GM19023 (cell line): Measurements from ENCODE around the gene CCDC81.
"Not testable (repeated sequence)": the region's sequence is repeated elsewhere in the genome, so short reads cannot be mapped to it uniquely, and the experiment has no call there.

Source experiments
- ATAC-seq: cut with Tn5 transposase; IDR thresholded peaks from one replicate; pipeline ENCODE4 v1.9.1; 2021; ENCODE audit warnings: mild to moderate bottlenecking, moderate library complexity; ENCODE audit not compliant: unreplicated experiment

CCDC81 gene

GRCh38 chr11:86374586-86374985 is at the start of gene CCDC81:
TSS of gene CCDC81 (plus strand) at chr11:86374887. CDS start at chr11:86375164, 277 bp downstream.
- no peak for ATAC-seq

GRCh38 chr11:86335131-86335767 is 39.4 kb upstream of the CCDC81 start:
- no peak for ATAC-seq

DNA sequence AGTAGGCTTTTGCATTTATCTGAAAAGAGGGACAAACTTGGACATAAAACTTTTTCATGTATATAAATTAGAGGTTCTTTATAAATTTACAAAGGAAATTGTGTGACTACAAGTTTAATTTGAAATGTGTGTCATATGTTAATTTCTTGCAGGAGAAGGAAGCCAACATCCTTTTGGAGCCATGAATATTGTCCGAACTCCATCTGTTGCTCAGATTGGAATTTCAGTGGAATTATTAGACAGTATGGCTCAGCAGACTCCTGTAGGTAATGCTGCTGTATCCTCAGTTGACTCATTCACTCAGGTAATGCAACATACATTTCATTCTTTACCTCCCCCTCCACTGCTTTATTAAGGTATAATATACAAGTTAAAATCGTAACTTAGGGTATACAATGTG is 37.5 kb upstream of the CCDC81 start:
- ATAC-seq, result no peak

DNA sequence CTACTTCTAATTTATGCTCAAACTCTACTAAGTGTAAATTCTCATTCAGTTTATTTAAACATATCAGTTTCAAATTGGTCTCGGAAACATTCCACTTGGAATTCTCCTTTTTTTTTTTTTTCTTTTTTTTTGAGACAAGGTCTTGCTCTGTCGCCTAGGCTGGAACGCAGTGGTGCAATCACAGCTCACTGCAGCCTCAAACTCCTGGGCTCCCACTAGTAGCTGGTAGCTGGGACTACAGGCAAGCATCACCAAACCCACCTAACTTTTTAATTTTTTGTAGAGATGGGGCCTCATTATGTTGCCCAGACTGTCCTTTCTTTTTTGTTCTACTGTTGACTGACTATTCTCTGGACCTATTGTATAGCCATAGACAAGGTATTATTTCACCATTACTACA is 33.3 kb upstream of the CCDC81 start:
- ATAC-seq, result no peak

DNA sequence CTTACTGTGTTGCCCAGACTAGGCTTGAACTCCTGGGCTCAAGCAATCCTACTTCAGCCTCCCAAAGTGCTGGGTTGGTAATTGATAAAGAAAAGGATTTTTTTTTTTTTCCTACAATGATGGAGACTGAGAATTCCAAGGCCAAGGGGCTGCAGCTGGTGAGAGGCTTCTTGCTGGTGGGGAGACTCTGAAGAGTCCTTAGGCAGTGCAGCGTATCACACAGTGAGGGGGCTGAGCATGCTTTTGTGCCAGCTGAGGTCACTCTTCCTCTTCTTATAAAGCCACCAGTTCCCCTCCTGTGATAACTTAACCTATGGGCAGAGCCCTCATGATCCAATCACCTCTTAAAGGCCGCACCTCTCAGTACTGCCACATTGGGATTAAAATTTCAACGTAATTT is 28.2 kb upstream of the CCDC81 start:
- ATAC-seq, result no peak

DNA sequence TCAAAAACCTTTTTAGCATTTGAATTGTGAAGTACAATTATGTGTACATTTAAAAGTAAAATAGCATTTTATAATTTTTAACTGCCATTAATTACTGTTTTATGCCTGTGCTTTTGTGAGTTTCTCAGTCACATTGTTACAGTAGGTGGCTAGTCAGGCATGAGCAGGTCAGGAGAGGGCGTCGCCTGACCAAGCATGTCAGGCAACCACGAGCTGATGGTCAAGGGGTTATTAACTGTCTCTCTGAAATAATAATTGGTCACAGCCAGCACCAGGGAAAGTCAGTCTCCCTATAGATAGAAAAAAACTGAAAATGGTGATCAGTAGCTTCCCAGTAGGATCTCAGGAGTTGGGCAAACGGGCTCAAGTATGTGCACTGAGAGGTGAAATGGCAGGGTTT is 19.4 kb upstream of the CCDC81 start:
- ATAC-seq, result no peak

- not testable (repeated sequence) for ATAC-seq
These were observed 17.3 kb upstream of the CCDC81 start for GRCh38 chr11:86357412-86357811.

DNA sequence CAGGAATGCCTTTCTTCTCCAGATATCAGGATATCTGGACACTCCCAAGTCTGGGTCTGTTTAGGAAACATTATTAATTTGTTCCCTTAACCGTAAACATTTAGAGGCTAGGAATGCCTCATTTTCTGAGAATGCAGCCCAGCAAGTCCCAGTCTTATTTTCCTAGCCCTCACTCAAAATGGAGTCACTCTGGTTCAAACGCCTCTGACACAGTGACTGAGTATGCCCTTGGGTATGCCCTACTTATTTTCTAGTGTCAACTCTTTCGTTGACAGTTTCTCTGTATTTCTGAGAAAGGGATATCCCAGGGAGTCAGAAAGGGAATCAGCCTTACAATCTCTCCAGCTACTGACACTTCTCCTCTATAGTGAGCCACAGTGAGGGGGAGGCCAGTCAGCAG is 16.0 kb upstream of the CCDC81 start:
- ATAC-seq, result no peak

GRCh38 chr11:86360775-86361395 is 13.8 kb upstream of the CCDC81 start:
- no peak for ATAC-seq

DNA sequence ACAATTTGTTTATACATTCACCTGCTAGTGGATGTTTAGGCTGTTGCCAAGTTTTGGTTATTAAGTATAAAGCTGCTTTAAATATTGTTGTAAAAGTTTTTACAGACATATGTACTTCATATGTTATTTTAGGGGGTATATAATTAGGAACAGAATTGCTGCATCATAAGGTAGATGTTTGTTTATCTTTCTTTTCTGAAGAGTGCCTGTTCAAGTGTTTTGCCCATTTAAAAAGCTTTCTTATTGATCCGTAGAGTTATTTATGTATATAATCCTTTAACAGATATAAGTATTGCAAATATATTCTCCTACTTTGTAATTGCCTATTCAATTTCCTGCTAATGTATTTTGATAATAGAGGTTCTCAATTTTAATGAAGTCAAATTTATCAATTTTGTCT is 11.3 kb upstream of the CCDC81 start:
- ATAC-seq, result no peak

DNA sequence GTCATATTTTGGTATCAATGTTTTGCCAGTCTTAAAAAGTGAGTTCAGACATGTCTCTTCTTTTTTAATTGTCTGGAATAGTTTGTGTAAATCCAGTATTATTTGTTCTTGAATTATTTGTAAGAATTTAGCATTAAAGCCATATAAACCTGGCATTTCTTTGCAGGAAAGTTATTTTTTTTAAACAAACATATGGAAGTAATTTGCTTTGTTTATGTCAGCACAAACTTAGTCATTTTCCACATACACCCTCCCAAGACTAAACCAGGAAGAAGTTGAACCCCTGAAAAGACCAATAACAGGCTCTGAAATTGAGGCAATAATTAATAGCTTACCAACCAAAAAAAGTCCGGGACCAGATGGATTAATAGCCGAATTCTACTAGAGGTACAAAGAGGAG is 9.1 kb upstream of the CCDC81 start:
- ATAC-seq, result no peak

- ATAC-seq, result no peak
These were observed 5.0 kb upstream of the CCDC81 start for GRCh38 chr11:86369668-86370067.

- no peak for ATAC-seq
These were observed 4.5 kb upstream of the CCDC81 start for GRCh38 chr11:86370171-86370570.

DNA sequence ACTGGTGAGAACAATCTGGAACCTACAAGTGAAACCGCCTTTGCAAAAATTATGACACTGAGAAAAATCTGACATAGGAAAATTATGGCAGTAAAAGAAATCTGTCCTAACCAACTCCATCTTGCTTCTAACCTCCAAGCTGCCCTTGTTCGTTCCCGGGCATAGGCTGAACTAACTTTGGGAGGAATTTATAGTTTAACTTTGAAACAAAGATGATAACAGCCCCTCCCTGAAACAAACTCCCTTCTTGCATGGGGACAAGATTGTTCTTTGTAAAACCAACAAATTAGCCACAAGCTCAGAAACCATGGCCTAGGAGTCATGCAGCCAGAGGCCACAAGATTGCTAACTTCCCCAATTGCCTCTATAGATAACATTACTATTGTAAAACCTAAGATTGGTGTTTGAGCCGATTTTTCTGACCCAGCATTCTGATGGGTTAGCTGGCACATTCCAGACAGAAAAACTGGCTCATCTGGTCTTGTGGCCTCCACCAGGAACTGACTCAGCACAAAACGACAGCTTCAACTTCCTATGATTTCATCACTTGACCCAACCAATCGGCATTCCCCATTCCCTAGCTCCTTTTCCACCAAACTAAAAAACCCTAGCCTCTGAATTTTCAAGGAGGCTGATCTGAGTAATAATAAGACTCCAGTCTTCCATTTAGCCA is 3.6 kb upstream of the CCDC81 start:
- ATAC-seq, result no peak

DNA sequence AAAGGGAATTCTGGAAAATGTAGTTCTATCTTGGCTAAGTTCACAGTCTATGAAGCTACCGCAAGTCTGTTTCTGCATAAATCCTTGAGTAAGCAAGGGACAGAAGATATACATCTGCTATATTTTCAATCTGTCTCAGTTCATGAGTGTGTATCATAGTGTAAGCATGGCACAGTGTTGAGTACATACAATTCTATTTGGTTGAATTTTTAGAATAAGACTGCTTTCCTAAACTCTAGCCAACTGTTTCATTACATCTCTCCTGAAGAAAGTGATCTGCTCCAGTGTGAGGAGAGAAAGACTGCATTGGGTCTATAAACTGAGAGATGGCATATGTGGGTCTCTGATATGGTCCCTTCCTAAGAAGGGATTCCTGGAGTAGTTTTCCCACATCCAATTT is 2.6 kb upstream of the CCDC81 start:
- no peak for ATAC-seq

DNA sequence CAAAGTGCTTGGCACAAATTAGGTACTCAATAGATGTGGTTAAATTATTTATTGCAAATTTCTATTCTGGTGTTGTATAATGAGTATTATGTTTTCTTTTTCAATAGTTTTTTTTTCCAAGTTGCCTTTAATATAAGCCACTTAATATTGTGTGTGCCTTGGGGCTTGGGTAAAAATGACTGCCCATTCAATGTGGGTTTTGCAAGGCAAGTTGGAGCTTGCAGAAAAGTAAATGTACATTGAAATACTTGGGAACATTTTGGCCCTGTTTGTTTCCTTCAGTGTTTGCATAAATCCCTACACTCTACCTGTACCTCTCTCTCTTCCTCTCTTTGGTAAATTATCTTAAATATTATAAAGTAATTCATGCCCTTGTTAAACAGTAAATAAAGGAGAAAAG is 2.1 kb upstream of the CCDC81 start:
- no peak for ATAC-seq

DNA sequence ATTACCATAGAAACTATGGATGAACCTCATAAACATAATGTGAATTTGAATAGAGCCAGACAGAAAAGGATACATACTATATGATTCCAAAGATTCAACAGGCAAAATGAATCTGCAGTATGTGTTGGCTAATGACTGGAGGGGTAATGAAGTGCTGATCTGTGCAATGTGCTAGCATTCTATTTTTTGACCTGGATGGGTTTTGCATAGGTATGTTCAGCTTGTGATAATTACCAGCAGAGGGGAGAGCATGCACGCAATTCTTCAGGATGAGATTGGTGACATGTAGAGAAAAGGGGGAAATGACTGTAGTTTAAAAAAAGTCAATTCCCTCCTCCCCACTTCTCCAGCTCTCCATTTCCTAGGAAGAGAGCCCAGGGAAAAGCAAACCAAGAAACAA is 618 bp upstream of the CCDC81 start:
- no peak for ATAC-seq

- ATAC-seq, result no peak
These were observed 3.3 kb downstream of the CCDC81 start for GRCh38 chr11:86377972-86378371.

DNA sequence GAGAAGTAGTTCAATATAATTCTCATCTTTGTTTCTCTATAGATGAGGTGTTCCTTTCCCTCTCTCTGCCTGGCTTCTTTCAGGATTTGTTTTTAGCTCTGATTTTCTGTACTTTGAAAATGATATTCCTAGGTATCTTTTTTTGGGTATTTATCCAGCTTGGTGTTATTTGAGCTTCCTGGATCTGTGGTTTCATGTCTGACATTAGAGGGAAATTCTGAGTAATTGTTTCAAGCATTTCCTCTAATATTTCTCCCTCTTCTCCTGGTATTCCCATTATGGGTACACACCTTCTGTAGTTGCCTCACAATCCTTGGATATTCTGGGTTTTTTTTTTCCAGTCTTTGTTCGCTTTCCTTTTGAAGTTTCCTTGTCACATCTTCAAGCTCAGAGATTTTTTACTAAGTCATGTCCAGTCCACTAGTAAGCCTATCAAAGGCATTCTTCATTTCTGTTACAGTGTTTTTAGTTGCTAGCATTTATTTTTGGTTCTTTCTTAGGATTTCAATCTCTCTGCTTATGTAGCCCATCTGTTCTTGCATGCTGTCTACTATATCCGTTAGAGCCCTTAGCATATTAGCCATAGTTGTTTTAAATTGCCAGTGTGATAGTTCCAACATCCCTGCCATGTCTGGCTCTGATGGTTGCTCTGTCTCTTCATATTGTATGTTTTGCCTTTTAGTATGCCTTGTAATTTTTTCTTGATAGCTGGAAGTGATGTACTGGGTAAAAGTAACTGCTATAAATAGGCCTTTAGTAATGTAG is 5.8 kb downstream of the CCDC81 start:
- no peak for ATAC-seq

DNA sequence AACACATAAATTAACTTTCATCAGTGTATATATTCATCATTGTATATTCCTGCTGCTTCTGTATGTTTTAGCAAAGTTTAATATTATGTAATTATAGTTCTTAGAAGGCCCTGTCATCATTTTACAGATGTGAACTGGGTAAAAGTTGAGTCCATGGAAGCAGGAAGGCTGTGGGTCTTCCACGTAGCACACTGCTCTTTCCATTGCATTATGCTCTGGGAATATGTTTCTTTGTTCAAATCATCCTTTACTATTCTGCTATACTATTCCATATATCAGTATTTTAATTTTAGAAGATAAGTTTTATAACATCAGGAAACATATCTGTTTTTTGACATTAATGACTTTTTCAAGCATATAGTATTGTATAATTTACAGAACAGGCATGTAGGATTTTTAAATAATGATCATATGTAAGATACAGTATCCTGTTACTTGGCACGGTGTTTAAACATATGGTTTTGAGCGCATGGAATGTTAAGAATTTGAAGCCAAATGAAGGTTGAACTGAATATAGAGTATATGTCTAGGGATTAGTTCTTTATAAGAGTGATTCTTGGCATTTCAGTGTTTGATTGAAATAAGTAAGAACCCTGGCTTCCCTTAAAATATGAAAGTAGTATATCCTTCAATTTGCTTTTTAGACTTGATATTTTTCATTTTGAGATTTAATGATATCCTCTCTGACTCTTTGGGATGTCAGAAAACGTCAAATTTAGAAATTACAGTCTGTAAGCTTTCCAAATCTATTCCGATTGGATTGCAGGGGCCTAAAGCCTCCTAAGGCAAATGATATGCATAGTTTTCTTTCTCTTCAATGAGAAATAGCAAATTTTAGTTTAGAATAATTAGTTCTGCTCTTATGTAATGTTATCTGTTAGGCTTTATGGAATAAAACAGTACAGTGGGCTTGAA is 8.6 kb downstream of the CCDC81 start:
- no peak for ATAC-seq

DNA sequence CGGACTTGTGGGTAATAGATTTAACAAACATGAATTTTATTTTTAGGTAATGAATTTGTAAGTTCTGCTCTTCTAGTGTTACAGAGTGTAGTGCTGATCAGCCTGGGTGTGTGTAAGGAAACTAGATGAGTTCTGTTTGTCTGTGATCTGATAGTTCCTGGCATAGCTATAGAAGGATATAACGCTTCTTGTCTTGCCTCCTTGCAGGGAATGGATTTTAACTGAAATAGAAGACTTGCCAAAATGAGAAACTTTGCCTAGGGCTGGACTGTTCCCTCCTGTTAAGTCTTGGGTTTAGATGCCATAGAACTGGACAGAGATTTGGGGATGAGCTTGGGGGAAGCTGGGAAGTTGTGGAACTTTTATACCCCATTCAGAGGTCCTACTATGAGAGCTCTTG is 11.6 kb downstream of the CCDC81 start:
- no peak for ATAC-seq
